Activated CD4-positive, alpha-beta T cell treated with anti-CD3 and anti-CD28 coated beads for 36 hours (primary cell): ENCODE results near the gene ALS2. TPM values are rescaled to one million over a fixed set of nuclear protein-coding genes. Genes with fewer than 3 reads are reported as not detected.
"Not testable (repeated sequence)": the region's sequence is repeated elsewhere in the genome, so short reads cannot be mapped to it uniquely, and the experiment has no call there.

Source experiments
- ATAC-seq: fragments of 200-7000 bp; cut with Tn5 transposase; one replicate; pipeline ENCODE4 v1.10.0; 2021; ENCODE audit warnings: mild to moderate bottlenecking, moderate library complexity
- CTCF ChIA-PET: fragments of 350-600 bp; sonication (Branson Sonifier 250); formaldehyde crosslinking; loops from one replicate; lab custom pipeline; 2021; ENCODE audit warnings: antibody characterized with exemption; lab: Charles Lee
- POLR2A ChIA-PET: fragments of 350-600 bp; sonication (Branson Sonifier 250); formaldehyde crosslinking; loops from one replicate; lab custom pipeline; 2021; ENCODE audit warnings: antibody characterized with exemption, inconsistent platforms; lab: Charles Lee
- DNase-seq: peaks from one replicate; pipeline ENCODE4 v3.0.0-alpha.2; 2020
- H3K27ac Mint-ChIP-seq: one replicate; pipeline ENCODE4 v1.8.0; 2021; ENCODE audit warnings: mixed read lengths
- H3K27me3 Mint-ChIP-seq: one replicate; pipeline ENCODE4 v1.8.0; 2021; ENCODE audit warnings: mixed read lengths
- H3K36me3 Mint-ChIP-seq: one replicate; pipeline ENCODE4 v1.8.0; 2021; ENCODE audit warnings: low read depth, mixed read lengths
- H3K4me1 Mint-ChIP-seq: one replicate; pipeline ENCODE4 v1.8.0; 2021; ENCODE audit warnings: mixed read lengths
- H3K4me3 Mint-ChIP-seq: one replicate; pipeline ENCODE4 v1.8.0; 2021; ENCODE audit warnings: mild to moderate bottlenecking, moderate library complexity, mixed read lengths
- H3K9me3 Mint-ChIP-seq: one replicate; pipeline ENCODE4 v1.8.0; 2021; ENCODE audit warnings: low read depth, mixed read lengths
- intact Hi-C, 2 experiments: fragments of 100-400 bp; cut with DNase I in 1 of 2; cut with micrococcal nuclease in 1 of 2; formaldehyde crosslinking; loops; one replicate each; pipeline versions ENCODE4 v1.14.2 to v1.15.1; 2022 to 2024; cut with DNase I, micrococcal nuclease
- total RNA-seq, 2 experiments: library from RNA; stranded (reverse); gene quantifications; one replicate each; pipeline ENCODE4 v1.2.3, GENCODE V29; 2021

The ALS2 gene
- 10 to 100 TPM; 12.3 to 12.4 TPM for total RNA-seq

GRCh38 chr2:201780674-201781493 lies at the start of gene ALS2:
Gene ALS2, minus strand, starts transcription at chr2:201780933. Its CDS starts 12,048 bp downstream, at chr2:201768885.
- peak; percentile 95 for ATAC-seq
- intact Hi-C loops, result loop anchor here (1.0 to 5.0 kb wide), 10 partner anchors 139 to 1458 kb away; partner anchors contain the start of genes FZD7 (in 2 of the 2), BMPR2 (in 1 of the 2), CYP20A1 (in 1 of the 2) and NBEAL1 (in 1 of the 2)
- Mint-ChIP-seq H3K4me1 (peaks cover 25% of the 10 kb centered on the region), H3K4me3 (peak within 1 kb of the TSS; percentile 84), H3K36me3 (no peaks in the 10 kb centered on the region), H3K27me3 (peaks cover 7% of the 10 kb centered on the region), H3K9me3 (no peaks in the 10 kb centered on the region), H3K27ac (peak within 1 kb of the TSS; percentile 92)
- CTCF ChIA-PET, result interaction anchor here (0.7 to 1.9 kb wide), 5 partner anchors 12 to 340 kb away, joined by 3 to 5 read pairs (median 3); no protein-coding TSS in a partner anchor
- POLR2A ChIA-PET, result interaction anchor here (0.6 to 1.3 kb wide), 4 partner anchors 79 to 491 kb away, joined by 3 to 13 read pairs (median 4); partner anchors contain the start of genes STRADB and TRAK2
- DNase-seq, result peak; percentile 96

GRCh38 chr2:201828220-201828619 lies 47.5 kb upstream of the ALS2 start:
- no peak for DNase-seq
- CTCF ChIA-PET, result no interaction called here
- no peak for ATAC-seq
- POLR2A ChIA-PET, result no interaction called here
- Mint-ChIP-seq H3K4me1 (no peaks in the 10 kb centered on the region), H3K4me3 (no peak overlapping the region), H3K9me3 (no peaks in the 10 kb centered on the region), H3K27me3 (peaks cover 5% of the 10 kb centered on the region), H3K36me3 (no peaks in the 10 kb centered on the region), H3K27ac (no peak overlapping the region)
- intact Hi-C loops, result no loop called here

DNA sequence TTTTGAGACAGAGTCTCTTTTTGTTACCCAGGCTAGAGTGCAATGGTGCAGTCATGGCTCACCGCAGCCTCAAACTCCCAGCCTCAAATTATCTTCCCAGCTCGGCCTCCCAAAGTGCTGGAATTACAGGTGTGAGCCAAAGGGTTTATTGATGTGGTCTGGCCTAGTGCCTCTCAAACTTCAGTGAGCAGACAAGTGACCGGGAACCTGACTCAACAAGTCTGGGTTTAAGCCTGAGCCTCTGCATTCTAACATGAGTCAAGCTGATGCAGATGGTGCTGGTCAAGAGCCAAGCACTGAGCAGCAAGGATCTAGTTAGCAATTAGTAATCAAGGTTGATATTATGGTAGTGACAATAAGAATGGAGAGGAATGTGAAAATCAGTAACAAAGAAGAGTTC lies 46.9 kb upstream of the ALS2 start:
- ChIA-PET POLR2A (no interaction called here), CTCF (no interaction called here)
- Mint-ChIP-seq H3K27ac (no peak overlapping the region), H3K27me3 (peaks cover 5% of the 10 kb centered on the region), H3K9me3 (no peaks in the 10 kb centered on the region), H3K4me3 (no peak overlapping the region), H3K4me1 (no peaks in the 10 kb centered on the region), H3K36me3 (no peaks in the 10 kb centered on the region)
- intact Hi-C loops, result no loop called here
- DNase-seq (no peak), ATAC-seq (no peak)

- ATAC-seq, result no peak
- ChIA-PET CTCF (no interaction called here), POLR2A (no interaction called here)
- intact Hi-C loops, result no loop called here
- Mint-ChIP-seq H3K4me3 (no peak overlapping the region), H3K9me3 (no peaks in the 10 kb centered on the region), H3K27me3 (peaks cover 3% of the 10 kb centered on the region), H3K27ac (no peak overlapping the region), H3K4me1 (no peaks in the 10 kb centered on the region), H3K36me3 (no peaks in the 10 kb centered on the region)
- no peak for DNase-seq
Measured at GRCh38 chr2:201824212-201824611, 43.5 kb upstream of the ALS2 start.

DNA sequence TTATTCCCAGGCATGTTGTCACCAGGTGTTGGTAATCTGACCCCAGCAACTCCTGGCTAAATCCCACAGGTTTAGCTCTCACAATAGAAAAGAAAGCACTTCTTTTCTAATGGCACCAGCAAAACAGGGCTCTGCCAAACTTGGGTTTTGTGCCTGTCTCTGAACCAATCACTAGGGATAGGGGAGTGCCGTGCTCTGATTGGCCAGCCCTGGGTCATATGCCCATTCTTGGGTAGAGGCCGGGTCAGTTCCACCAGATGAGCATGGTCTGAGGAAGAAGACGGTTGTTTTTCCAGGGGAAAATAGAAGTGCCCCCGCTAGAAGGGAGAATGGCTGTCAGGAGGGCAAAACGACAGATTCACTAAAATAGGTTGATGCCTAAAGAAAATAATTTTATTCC lies 40.3 kb upstream of the ALS2 start:
- ATAC-seq (no peak), DNase-seq (no peak)
- no peak overlapping the region for H3K4me3 Mint-ChIP-seq
- peaks cover 7% of the 10 kb centered on the region for H3K27me3 Mint-ChIP-seq
- CTCF ChIA-PET, result interaction anchor here (0.6 kb wide), 1 partner anchor 8 kb away, joined by 3 read pairs; no protein-coding TSS in a partner anchor
- no peaks in the 10 kb centered on the region for H3K36me3 Mint-ChIP-seq
- no peaks in the 10 kb centered on the region for H3K9me3 Mint-ChIP-seq
- H3K27ac Mint-ChIP-seq, result no peak overlapping the region
- intact Hi-C loops, result no loop called here
- POLR2A ChIA-PET, result no interaction called here
- no peaks in the 10 kb centered on the region for H3K4me1 Mint-ChIP-seq

DNA sequence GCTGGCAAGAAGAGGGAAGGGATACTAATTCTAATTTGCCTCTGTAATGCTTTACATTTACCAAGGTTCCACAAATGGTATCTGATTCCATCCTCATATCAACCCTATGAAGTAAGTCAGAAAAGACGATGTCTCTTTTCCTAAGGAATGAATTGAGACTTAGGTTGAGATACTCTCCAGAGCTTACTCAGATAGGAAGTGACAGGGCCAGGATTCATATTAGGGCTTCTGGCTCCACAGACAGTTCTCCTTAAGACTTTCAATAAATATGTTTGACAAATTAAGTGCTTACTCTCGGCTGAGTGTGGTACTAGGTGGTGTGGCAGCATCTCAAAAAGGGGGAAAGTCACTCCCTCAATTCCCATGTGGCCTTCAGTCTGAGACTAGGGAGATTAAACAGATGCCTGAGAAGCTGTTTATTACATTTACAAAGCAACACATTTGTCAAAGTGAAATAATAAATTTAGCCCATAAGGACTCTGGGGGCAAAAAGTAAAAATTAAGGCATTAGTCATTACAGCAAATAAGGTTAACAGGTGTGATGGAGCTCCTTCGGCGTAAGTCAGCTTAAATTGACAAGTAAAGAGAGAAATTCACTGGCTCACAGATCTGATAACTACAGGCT lies 39.8 kb upstream of the ALS2 start:
- no peak for ATAC-seq
- Mint-ChIP-seq H3K27ac (no peak overlapping the region), H3K9me3 (no peaks in the 10 kb centered on the region), H3K36me3 (no peaks in the 10 kb centered on the region), H3K4me1 (no peaks in the 10 kb centered on the region), H3K4me3 (no peak overlapping the region), H3K27me3 (peaks cover 7% of the 10 kb centered on the region)
- no peak for DNase-seq
- intact Hi-C loops, result no loop called here
- ChIA-PET CTCF (no interaction called here), POLR2A (no interaction called here)

DNA sequence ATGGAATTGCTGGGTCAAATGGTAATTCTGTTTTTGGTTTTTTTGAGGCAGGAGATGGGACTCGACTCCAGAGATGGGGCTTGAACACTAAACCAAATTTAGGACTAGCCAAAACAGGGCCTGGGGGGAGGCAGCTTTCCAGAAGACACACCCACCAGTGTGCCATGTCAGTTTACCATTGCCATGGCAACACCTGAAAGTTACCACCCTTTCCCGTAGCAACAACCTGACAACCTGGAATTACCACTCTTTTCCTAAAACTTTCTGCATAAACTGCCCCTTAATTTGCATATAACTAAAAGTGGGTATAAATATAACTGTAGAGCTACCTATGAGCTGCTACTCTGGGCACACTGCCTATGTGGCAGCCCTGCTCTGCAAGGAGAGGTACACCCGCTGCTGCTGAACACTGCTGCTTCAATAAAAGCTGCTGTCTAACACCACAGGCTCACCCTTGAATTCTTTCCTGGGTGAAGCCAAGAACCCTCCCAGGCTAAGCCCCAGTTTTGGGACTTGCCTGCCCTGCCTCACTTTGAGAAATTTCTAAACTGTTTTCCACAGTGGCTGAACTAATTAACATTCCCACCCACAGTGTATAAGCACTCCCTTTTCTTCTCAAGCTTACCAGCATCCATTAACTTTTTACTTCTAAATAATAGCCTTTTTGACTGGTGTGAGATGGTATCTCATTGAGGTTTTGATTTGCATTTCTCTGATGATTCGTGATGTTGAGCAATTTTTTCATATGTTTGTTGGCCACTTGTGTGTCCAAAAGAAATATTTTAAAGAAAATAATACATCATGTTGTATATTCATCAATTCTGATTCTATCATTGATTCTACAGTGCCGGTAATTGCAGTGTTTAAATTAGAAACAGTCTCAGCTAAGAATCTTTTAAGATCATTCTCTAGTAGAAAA lies 36.2 kb upstream of the ALS2 start:
- ChIA-PET POLR2A (no interaction called here), CTCF (interaction anchor here (0.7 kb wide), 1 partner anchor 16 kb away, joined by 3 read pairs; no protein-coding TSS in a partner anchor)
- Mint-ChIP-seq H3K27ac (no peak overlapping the region), H3K4me1 (no peaks in the 10 kb centered on the region), H3K27me3 (peaks cover 7% of the 10 kb centered on the region), H3K36me3 (no peaks in the 10 kb centered on the region), H3K4me3 (no peak overlapping the region), H3K9me3 (no peaks in the 10 kb centered on the region)
- intact Hi-C loops, result no loop called here
- ATAC-seq, result no peak
- no peak for DNase-seq

DNA sequence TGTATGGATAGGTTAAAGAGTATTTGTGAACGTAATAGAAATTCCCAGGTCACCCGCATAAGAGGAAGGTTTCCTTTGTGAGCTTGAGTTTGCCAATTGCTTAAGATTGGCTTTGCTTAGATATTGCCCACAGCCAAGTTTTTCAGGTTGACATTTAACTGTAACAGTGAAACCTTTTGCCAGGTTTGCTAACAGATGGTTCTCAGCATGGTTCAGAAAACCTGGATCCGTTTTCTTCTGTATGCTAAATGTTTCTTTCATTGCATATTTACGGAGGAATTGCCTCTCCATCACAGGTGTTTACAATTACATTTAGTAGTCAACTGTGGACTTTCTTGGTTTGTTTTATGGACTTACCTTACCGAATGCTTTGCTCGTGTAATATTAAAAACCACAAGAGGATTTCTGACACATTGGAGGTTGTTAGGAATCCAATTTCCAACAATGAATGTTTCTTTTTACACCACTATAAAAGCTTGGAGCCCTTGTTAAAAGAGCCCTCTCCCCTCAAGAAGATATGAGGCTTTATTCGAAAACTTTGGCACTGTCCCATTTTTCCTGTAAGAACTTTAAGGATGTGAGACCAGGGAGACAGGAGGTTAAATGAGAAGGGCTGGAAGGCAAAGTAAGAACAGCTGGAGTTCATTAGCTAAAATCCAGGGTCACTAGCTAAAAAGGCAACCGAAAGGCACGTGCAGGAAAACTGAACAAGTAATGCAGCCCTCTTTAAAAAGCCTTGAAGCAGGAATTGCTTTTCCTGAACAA lies 33.4 kb upstream of the ALS2 start:
- H3K4me3 Mint-ChIP-seq, result no peak overlapping the region
- intact Hi-C loops, result no loop called here
- ChIA-PET CTCF (no interaction called here), POLR2A (no interaction called here)
- no peak for DNase-seq
- no peak overlapping the region for H3K27ac Mint-ChIP-seq
- ATAC-seq, result no peak
- no peaks in the 10 kb centered on the region for H3K9me3 Mint-ChIP-seq
- H3K27me3 Mint-ChIP-seq, result peaks cover 8% of the 10 kb centered on the region
- H3K36me3 Mint-ChIP-seq, result no peaks in the 10 kb centered on the region
- H3K4me1 Mint-ChIP-seq, result no peaks in the 10 kb centered on the region

DNA sequence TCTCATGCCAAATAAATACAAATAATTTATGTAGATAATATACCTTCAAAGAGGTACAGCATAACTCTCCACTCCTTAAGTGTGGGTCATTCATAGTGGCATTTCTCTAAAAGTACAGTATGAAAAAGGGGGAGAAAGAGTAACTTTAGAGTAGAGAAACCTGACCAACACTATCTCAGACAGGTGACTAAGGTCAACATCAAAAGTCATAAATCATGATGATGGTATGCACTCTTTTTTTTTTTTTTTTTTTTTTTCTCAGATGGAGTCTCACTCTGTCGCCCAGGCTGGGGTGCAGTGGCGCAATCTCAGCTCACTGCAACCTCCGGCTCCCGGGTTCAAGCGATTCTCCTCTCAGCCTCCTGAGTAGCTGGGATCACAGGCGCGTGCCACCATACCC lies 29.9 kb upstream of the ALS2 start:
- H3K9me3 Mint-ChIP-seq, H3K27me3 Mint-ChIP-seq, POLR2A ChIA-PET, H3K27ac Mint-ChIP-seq, DNase-seq, H3K4me3 Mint-ChIP-seq, H3K4me1 Mint-ChIP-seq, intact Hi-C loops, CTCF ChIA-PET, H3K36me3 Mint-ChIP-seq, ATAC-seq: not testable (repeated sequence)

GRCh38 chr2:201809633-201810032 lies 28.9 kb upstream of the ALS2 start:
- no peak for DNase-seq
- no peak for ATAC-seq
- ChIA-PET CTCF (no interaction called here), POLR2A (no interaction called here)
- no peaks in the 10 kb centered on the region for H3K36me3 Mint-ChIP-seq
- no peaks in the 10 kb centered on the region for H3K4me1 Mint-ChIP-seq
- peaks cover 6% of the 10 kb centered on the region for H3K27me3 Mint-ChIP-seq
- no peaks in the 10 kb centered on the region for H3K9me3 Mint-ChIP-seq
- no peak overlapping the region for H3K4me3 Mint-ChIP-seq
- intact Hi-C loops, result no loop called here
- no peak overlapping the region for H3K27ac Mint-ChIP-seq
